ENCODE measurements around the gene CHCHD3. TPM values are rescaled to one million over a fixed set of nuclear protein-coding genes. Genes with fewer than 3 reads are reported as not detected.

CHCHD3 gene
- total and polyA plus RNA-seq, 9 of the 15 experiments (the other 6 are each of a cell fraction or from before 2014, with no cell fraction given) = 66.2 to 279 (median 204) TPM

GRCh38 chr7:133081119-133081598 lies 731 bp downstream of the CHCHD3 start (continued):
- no peak for TF ChIP-seq ZBTB43 (CRISPR knock-in tag; IDR thresholded peaks at IDR 0.05)
- TF ChIP-seq PHF21A (IDR thresholded peaks at IDR 0.05; ENCODE audit: borderline replicate concordance, low read depth) = no peak
- TF ChIP-seq MITF (IDR thresholded peaks at IDR 0.05) = no peak
- no peak for TF ChIP-seq HBP1 (CRISPR knock-in tag; IDR thresholded peaks at IDR 0.05)
- no peak for TF ChIP-seq OTX1 (CRISPR knock-in tag; IDR thresholded peaks at IDR 0.05)
- no peak for TF ChIP-seq KLF1 (tag; IDR thresholded peaks at IDR 0.05)
- TF ChIP-seq RNF2 (IDR thresholded peaks at IDR 0.05) = no peak
- TF ChIP-seq PML (IDR thresholded peaks at IDR 0.05; ENCODE audit: low read length) = 0 out of 2 replicates have a peak, but pooled peaks have one; percentile 31
- TF ChIP-seq RFX1 (IDR thresholded peaks at IDR 0.05) = no peak
- TF ChIP-seq ZNF263 (CRISPR knock-in tag; IDR thresholded peaks at IDR 0.05; ENCODE audit: borderline replicate concordance) = peak; percentile 71
- peak; percentile 78 for TF ChIP-seq RBM25 (IDR thresholded peaks at IDR 0.05; ENCODE audit: low read depth, low read length, severe bottlenecking)
- TF ChIP-seq BMI1 (IDR thresholded peaks at IDR 0.05; ENCODE audit: low read length) = 0 out of 2 replicates have a peak, but pooled peaks have one; percentile 29
- no peak for TF ChIP-seq KAT7 (CRISPR knock-in tag; IDR thresholded peaks at IDR 0.05; ENCODE audit: borderline replicate concordance)
- TF ChIP-seq ZNF431 (CRISPR knock-in tag; IDR thresholded peaks at IDR 0.05) = no peak
- peak; percentile 8 for TF ChIP-seq KDM5B (IDR thresholded peaks at IDR 0.05; ENCODE audit: insufficient replicate concordance, low read depth, low read length)
- no peak for TF ChIP-seq ETV5 (CRISPR knock-in tag; IDR thresholded peaks at IDR 0.05; ENCODE audit: low read depth)
- no peak for TF ChIP-seq PPARD (CRISPR knock-in tag; IDR thresholded peaks at IDR 0.05)
- TF ChIP-seq DMBX1 (CRISPR knock-in tag; IDR thresholded peaks at IDR 0.05; ENCODE audit: borderline replicate concordance) = no peak
- TF ChIP-seq GTF2B (IDR thresholded peaks at IDR 0.05; ENCODE audit: extremely low read depth, insufficient read length) = no peak
- TF ChIP-seq ZNF24 (IDR thresholded peaks at IDR 0.05) = no peak
- TF ChIP-seq CBX3 (IDR thresholded peaks at IDR 0.05; ENCODE audit: borderline replicate concordance in 1 of 2, low read length in 2 of 2) = peak in 1 of 2 experiments; percentile 8; a peak in 1 of 3 replicates
- TF ChIP-seq ZBTB9 (CRISPR knock-in tag; IDR thresholded peaks at IDR 0.05) = no peak
- TF ChIP-seq NFE2 (IDR thresholded peaks at IDR 0.05; ENCODE audit: low read depth) = peak; percentile 80
- no peak for TF ChIP-seq FOS (IDR thresholded peaks at IDR 0.05; ENCODE audit: extremely low read depth, insufficient read length)
- no peak for TF ChIP-seq SMAD1 (IDR thresholded peaks at IDR 0.05; ENCODE audit: low read depth, low read length, partially characterized antibody)

Data from K562 (cell line).